ENCODE measurements around the gene PDE1A.

DNA sequence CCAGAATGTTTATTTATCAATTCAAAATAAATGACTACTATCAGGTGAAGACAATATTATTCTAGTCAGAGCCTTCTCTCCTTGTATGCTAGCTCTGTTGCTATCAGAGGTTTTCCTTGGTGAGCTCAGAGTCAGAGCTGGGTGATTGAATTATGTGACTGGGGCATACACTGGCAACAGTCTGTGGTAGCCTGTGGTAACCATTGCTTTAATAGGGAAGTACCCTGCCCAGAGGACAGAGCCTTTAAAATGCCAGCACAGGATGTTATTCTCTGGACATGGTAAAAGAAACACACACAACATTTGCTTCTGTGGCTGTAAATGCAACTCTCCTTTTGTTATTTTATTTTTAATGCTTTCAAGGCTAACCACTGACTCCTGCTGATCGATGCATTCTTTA is 316.5 kb downstream of the PDE1A start:
- TF ChIP-seq EZH2phosphoT487 (IDR thresholded peaks at IDR 0.05; ENCODE audit: borderline replicate concordance, low read length), result no peak
- TF ChIP-seq, protein P1, sequence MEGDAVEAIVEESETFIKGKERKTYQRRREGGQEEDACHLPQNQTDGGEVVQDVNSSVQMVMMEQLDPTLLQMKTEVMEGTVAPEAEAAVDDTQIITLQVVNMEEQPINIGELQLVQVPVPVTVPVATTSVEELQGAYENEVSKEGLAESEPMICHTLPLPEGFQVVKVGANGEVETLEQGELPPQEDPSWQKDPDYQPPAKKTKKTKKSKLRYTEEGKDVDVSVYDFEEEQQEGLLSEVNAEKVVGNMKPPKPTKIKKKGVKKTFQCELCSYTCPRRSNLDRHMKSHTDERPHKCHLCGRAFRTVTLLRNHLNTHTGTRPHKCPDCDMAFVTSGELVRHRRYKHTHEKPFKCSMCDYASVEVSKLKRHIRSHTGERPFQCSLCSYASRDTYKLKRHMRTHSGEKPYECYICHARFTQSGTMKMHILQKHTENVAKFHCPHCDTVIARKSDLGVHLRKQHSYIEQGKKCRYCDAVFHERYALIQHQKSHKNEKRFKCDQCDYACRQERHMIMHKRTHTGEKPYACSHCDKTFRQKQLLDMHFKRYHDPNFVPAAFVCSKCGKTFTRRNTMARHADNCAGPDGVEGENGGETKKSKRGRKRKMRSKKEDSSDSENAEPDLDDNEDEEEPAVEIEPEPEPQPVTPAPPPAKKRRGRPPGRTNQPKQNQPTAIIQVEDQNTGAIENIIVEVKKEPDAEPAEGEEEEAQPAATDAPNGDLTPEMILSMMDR (conservative IDR thresholded peaks at IDR 0.05; ENCODE audit: low read depth, low read length), result no peak

Measured in PC-3 (cell line).